T-helper 2 cell (primary cell): ENCODE results near the gene NACAD.
A peak's percentile ranks its signal among the peaks of the same experiment; 100 is the strongest.

Source experiments
- DNase-seq, 5 experiments: peaks; one replicate each; pipeline versions ENCODE4 v3.0.0 to v3.0.0-alpha.2; 2012 to 2022

NACAD gene

DNA sequence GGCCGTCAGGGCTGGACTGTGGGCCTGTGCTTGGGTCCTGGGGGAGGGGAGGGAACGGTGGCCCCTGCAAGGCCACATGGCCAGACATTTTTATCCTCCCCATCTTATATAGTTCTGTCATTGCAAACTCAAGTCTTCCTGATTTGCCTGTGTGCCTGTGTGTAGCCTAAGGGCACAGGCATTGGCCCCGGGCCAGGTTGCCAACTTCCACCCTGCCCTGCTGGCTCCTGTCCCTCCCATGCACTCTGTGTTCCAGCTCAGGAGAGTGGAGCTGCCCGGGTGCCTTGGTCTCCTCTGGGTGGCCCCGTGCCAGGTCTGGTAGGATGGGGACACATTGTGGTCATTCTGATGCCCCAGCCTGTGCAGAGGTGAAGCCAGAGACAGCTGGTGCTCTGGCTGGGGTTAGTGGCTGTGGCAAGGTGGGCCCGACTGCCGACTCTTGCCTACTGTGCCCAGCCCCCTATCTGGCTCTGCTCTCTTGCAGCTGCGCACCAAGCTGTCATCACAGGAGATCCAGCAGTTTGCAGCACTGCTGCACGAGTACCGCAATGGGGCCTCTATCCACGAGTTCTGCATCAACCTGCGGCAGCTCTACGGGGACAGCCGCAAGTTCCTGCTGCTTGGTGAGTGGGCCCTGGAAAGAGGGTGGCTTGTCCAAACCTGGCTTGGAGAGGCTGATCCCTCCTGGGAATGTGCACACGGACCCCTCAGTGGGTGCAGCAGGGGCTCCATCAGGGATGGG is 14.8 kb downstream of the NACAD start:
- no peak for DNase-seq

DNA sequence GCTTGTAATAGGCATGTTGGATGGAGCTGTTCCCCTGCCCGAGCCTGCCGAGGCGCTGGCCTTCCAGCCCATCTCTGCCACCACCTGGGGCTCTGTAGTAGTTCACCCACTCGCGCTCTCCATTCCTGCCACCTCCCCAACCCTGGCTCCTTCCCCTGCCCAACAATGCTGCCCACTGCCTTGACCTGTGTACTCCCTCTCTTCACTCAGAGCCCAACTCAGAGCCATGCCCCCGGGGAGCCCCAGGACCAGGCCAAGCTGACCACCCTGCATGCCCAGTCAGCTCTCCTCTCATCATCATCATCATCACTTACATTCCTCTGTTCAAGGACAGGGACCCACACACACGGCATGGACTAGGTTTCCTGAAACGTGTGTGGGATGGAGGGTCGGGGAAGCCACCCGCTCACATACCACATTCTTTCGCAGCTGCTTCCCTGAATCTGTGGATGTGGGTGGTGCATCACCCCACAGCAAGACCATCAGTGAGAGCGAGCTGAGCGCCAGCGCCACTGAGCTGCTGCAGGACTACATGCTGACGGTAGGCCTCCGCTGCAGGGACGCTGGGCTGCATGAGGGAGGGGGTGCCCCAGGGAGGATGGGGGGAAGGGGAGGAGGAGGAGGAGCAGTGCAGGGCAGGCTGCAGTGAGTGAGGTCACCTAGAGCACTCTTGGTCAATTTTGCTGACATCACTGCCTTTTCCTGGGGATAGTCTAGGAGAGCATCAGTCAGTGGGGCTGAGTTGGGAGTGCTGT is 15.6 kb downstream of the NACAD start:
- no peak for DNase-seq

DNA sequence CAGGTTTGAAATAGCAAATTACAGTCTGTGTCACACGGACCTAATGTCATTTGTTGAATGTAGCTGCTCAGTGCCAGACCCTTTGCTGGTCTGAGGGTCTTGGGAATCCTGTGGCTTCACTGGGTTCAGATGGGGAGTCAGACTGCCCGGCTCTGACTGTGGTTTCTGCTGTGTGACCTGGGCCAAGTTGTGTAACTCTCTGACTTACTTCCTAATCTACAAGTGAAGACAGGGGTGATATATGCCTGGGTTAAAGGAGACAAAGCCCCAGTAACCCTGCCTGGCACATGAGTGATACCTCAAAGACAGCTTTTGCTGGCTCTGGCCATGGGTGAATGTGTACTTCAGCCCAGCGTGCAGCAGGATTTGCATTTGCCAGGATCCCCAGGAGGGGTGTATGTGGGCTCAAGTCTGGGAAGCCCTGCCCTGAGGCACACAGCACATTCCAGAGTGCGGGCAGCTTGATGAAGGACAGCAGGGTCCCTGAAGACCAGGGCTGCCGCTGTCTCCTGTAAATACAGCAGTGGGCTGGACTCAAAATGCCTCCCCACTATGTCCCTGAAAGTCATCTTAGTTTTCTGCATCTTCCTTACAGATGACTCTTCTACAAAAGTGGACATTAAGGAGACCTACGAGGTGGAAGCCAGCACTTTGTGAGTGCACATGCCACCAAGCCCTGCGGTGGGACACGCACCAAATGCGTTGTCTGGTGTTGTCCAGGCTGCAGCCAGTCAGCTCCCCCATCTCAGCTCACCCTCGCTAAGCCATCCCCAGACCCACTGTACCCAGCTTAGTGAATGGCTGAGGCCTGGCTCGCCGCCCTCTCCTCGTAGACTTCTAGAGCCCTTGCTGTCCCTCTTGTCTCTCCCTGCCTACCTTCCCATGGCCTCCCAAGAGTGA is 16.4 kb downstream of the NACAD start:
- DNase-seq, result no peak

DNA sequence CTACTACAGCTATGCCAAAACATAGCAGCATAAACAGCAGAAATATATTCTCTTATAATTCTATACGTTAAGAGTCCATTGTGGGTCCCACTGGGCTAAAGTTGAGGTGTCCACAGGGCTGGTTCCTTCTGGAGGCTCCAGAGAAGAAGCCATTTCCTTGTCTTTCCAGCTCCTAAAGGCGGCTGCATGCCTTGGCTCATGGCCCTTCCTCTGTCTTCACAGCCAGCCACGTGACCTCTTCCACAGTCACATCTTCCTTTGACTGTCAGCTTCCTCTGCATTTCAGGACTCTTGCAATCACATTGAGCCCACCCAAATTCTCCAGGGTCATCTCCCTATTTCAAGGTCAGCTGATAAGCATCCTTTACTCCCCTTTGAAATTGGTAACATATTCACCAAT is 17.2 kb downstream of the NACAD start:
- no peak for DNase-seq

DNA sequence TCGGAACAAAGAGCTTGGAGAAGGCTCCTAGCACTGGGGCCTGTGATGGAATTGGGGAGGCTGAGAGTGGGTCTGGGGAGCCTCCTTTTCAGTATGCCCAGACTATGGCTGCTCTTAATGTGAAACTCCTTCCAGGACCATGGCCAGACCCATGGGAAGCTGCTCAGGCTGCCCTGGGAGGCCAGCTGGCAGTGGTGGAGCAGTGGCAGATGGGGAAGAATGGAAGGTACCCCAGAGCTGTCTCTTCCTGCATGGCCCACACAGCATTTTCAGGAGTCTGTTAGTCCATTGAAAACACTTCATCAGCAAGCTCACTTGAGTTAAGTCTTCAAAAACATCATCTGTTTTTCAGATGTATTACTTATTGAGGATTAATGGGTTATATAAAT is 18.5 kb downstream of the NACAD start:
- DNase-seq, result no peak

DNA sequence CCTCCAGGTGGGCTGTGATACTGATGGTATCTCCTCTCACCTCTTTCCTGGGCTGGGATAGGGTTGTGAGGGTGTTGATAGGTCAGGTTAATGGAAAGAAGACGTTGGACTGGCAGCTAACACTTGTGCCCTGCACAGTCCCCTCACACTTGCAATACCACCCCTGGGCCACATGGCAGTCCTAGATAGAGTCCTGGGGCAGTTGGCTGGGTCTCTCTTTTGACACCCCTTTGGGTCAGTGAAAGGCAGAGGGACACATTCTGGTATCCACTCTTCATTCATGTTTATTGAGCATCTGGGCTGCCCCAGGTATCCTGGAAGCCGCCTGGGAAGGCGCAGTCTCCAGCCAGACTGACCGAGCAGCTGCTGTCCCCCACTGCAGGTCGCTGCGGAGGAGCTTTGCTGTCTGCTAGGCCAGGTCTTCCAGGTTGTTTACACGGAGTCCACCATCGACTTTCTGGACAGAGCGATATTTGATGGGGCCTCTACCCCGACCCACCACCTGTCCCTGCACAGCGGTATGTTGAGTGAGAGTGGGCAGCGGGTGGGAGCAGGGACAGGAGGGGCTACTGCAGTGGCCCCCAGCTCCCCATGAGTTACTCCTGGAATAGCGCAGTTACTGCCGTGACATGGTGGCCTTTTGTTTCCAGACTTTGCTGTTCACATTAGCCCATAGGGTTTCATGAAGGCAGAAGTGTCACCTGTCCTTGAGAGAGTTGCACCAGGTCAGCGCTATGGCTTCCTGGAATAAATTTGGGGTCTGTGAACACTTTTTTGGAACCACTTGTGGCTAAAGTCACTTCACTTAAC is 19.1 kb downstream of the NACAD start:
- no peak for DNase-seq

DNA sequence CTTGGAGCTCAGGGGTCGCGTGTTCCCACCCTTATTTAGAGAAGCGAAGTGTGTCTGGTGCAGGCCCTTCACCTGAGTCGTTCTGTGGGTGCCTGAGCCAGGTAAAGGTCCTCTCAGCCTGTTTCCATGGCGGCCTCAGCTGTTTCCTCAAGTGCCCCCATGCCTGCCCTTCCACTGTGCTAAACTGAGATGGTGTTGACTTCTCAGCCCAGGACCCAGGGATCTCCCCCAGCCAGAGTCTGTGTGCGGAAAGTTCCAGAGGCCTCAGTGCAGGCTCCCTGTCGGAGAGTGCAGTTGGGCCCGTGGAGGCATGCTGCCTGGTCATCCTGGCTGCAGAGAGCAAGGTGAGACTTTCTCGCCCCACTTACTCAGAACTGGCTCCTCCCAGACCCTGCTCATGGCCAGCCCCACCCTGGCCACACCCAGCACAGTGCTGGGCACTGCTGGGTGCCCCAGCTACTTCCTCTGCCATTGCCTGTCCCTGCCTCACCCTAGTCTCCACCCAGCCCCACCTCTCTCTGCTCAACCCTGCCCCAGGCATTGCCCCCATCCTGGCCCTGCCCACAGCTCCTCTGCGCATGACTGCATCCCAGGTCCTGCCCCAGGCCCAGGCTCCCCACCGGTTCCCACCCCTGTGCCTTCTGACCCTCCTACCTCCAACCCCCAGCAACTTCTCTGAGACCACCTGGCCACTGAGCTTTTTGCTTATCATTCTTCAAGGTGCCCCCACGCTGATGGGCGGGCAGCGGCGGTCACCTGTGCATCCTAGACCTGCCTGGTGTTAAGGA is 20.3 kb downstream of the NACAD start:
- no peak for DNase-seq

DNA sequence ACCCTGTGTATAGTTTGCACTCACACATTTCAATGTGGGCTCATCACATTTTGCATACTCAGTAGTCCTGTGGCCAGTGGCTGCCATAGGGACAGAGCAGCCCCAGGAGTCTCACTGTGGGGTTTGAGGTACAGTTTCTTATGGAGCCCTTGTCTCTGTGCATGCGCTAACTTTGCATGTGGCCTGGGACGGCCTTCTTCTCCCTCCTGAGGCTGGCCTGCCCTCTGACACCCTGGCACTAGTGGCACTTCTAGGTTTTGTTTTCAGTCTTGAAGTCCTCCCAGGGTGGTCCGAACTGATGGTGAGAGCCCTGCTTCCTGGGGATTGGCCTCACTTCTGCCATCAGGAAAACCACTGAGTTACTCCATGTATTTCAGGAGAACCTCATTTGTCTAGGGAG is 21.2 kb downstream of the NACAD start:
- no peak for DNase-seq

DNA sequence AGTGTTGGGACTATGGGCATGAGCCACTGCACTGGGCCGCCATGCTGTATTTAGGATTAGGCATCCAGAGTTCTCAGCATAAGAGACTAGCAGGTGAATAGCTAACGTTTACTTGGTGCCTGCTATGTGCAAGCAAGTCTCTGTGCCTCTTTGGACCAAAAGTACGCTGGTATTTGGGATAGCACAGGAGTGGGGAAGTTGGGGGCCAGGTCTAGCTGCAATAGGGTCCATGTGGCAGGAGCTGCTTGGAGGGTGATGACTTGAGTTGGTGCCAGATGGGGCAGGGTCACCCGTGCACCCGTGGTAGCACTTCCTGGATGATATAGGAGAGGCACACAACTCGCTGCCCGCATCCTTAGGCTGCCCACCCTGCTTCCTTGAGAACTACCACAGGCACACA is 22.4 kb downstream of the NACAD start:
- no peak for DNase-seq

DNA sequence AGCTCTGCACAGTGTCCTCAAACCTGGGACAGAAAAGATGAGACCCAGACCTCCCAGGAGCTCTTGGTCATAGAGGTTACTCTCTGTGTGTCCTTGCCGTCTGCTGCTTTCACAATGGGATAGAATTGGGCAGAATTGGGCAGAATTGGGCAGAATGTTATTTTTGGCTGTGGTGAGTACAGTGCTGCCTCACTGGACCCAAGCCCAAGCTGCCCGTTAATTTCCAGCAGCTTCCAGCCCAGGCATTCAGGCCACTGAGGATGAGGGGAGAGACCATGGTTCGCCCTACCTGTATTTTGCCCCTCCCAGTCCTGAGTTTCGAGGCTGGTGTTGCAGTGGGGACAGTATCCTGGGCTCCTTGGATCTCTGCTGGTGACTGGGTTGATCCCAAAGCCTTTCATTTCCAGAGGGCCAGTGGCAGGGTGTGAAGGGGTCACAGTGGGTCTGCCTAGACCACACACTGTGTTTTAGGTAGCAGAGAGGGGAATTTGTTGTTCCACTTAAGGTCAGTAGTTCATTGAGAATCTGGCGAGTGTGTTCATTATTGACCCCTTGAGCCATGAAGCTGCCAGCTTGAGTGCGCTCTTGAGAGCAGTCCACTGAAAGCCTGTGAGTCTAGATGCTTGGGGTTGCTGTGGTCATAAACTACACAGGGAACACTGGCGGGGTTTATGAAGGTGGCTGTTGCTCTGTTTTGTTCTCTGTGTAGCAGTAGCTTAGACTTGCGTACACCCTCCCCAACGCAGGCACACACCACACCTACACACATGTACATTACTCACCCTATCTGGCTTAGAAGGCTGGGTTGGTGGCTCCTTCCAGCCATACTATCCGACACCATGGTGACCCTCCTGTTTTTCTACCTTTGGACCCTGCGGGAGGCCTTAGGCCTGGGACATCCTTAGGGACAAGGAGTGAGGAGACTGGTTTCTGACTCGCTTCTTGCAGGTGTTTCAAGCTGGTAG is 23.5 kb downstream of the NACAD start:
- DNase-seq, result no peak

DNA sequence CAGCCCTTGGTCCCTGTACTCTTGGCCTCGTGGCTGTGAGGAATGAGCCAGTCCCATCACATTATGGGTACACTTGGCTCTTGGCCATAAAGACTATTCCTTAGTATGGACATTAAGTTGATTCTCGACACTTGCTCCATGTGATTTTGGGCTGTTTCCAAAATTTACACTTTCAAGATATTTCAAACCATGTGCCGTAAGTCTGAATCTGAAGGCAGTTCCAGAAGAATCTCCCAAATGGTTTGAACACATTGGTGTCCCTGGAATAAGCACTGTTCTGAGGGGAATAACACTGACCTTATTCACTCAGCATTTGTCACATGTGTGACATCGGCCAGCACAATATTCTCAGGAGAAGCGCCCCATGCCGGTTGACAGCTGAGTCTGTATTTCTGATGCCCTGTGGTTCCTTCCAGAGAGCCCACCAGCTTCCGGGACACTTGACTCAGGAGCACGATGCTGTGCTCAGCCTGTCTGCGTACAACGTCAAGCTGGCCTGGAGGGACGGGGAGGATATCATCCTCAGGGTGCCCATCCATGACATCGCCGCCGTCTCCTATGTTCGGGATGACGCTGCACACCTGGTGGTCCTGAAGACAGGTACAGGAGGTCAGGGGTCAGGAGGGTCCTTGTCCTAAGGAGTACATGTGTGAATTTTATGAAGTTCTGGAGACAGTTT is 24.6 kb downstream of the NACAD start:
- no peak for DNase-seq

DNA sequence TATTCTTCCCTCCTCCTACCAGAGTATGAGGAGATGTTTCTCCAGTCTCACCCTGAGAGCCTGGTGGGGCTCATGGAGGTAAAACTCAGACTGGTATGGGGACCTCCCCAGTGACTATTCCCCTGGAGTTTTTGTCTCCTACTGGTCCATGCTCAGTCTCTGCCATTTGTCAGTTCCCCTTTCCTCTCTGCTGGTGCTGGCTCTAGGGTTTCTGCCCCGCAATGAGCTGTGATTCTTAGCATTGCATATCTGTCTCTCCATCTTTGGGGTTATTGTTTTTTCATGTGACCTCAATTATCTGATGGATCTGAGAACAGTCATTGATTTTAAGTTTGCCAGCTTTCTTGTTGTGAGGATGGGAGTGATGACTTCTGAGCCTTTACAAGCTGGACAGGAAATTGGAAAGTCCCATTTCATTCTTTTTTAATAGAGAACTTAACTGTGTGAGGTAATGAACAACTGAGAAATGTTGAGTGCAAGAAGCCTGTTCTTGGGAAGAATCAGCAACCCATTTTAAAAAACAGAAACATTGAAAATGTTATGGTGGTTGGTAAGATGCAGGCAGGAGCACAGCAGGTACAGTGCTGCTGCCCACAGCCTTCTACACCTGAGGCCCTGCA is 26.9 kb downstream of the NACAD start:
- DNase-seq, result peak in 1 of 5 experiments; percentile 64

DNA sequence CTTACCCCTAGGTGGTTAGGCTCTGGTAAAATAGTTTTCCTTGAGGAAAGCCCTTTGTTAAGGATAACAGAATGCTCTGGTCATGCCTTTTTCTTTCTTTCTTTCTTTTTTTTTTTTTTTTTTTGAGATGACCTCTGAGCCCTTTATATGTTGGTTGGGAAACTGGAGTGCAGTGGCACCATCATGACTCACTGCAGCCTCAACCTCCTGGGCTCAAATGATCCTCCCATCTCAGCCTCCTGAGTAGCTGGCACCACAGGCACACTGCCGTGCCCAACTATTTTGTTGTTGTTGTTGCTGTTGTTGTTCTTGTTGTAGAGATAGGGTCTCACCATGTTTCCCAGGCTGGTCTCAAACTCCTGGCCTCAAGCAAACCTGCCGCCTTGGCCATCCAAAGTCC is 27.4 kb downstream of the NACAD start:
- no peak for DNase-seq

DNA sequence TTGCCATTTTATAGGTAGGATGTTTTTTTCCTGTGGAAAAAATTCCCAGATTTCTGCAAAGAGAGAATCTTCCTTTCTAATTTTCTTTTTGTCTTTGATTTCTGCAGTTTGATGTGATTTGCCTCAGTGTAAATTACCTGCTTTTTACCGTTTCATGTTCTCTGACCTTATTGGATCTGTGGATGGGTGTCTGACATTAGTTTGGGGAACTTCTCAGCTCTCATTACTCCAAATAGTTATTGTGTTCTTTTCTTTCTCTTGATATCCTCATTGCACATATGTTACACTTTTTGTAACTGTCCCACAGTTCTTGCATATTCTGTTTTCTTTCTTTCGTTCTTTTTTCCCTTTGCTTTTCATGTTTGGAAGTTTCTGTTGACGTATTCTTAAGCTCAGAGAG is 28.5 kb downstream of the NACAD start:
- DNase-seq, result no peak

DNA sequence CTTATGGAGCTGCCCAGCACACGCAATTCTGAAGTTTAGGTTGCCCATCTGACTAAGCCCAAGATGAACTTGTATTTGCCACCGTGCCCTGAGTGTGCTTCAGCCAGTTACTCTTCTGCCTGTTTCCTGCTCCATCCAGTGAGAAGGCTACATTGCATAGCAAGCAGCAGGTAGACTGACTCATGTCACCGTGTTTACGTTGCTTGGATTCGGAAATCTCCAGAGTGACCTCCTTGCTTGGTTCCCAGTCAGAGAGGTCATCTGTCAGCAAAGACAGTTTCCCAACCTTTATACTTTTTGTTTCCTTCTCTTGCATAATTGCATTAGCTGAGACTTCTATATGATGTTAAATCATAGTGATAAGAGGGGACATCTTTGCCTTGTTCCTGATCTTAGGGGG is 30.9 kb downstream of the NACAD start:
- DNase-seq, result no peak

DNA sequence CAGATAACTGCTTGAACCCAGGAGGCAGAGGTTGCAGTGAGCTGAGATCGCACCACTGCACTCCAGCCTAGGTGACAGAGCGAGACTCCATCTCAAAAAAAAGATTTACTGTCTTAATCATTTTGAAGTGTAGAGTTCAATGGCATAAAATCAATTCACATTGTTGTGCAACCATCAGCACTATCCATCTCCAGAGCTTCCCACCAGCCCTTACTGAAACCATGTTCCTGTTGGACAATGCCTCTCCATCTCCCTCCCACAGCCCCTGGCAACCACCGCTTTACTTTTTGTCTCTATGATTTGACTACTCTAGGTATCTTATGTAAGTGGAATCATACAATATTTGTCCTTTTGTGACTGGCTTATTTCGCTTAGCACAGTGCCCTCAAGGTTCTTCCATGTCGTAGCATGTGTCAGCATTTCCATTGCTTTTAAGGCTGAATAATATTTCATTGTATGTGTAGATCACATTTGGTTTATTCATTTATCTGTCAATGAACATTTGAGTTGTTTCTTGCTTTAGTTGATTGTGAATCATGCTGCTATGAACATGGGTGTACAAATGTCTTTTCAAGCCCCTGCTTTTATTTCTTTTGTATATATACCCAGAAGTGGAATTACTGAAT is 33.1 kb downstream of the NACAD start:
- DNase-seq, result no peak

DNA sequence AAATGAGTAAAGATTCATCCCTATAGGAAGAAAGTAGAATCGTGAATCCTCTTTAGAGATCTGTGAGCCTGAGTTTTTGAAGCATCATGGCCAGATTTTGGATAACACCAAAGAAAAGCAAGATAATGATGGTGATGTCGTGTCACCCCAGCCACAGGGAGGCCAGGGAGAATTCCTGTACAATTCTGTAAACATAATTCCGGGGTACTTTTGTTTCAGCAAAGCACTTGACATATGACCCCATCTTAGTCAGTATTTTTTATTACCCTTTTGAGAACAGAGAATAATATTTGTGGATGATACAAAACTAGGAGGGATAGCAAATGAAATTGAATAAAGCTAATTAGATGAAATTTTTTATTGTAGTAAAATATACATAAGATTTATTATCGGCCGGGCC is 33.8 kb downstream of the NACAD start:
- DNase-seq, result no peak

DNA sequence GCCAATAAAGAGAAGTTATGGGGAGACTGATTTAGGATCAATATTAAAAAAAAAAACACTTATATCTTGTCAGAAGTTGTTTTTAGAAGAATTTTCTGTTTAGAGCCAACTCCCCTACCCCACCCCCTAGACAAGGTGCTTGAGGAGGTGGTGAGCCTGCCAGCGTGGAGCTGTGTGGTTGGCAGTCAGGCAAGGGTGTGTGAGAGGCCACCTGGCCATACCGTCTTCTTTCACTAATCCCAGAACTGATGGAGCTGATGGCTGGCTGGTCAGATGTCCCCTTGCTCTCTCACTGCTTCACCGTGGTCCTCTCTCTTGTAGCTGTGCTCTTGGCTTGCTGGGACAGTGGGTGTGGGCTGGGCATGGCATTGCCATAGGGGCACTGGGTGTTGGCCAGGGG is 34.3 kb downstream of the NACAD start:
- DNase-seq, result no peak

DNA sequence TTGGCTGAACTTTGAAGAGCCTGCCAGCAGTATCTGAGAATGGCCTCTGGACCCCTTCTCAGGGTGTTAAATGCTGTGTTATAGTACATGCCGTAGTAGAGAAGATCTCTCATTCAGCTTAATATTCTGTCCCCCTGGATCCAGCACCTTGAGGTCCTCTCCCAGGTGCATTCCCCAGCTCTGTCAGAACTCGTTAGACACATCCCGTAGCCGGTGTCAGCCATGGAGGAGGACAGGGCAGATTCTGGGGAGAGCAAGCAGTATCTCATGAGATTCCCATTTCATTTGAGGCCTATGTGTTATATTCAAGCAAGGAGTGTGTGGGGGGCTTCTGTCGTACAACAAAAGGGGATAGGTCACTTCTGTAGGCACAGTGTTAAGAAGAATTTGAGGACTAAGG is 34.8 kb downstream of the NACAD start:
- no peak for DNase-seq
